ENCODE results near the gene THBS4.

DNA sequence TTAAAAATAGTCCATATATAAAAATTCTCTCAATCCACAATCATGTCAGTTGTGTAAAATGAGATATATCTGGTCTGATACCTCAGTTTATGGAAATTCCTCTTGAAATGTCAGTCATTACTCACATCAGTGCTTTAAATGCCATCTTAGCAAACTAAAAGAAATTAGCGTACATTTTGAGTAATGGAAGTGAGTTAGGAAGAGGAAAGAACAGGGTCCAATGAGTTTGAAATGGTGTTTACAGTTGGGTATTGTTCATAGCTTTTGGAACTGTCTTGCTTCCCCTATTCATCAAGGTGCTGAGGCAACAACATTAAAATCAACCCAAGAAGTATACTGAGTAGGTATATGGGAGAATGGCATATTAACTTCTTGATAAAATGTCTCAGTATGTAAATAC lies 35.4 kb upstream of the THBS4 start:
- TF ChIP-seq EZH2 (IDR thresholded peaks at IDR 0.05; ENCODE audit: insufficient read depth, poor library complexity, severe bottlenecking): no peak
- no peak for TF ChIP-seq EZH2phosphoT487 (IDR thresholded peaks at IDR 0.05; ENCODE audit: insufficient read depth, low read depth)
